ENCODE measurements around the gene ANKDD1A. TPM values are rescaled to one million over a fixed set of nuclear protein-coding genes. Genes with fewer than 3 reads are reported as not detected.
A peak's percentile ranks its signal among the peaks of the same experiment; 100 is the strongest.

Gene ANKDD1A
- total and polyA plus RNA-seq, 5 donors, result 2.1 to 6.0 (median 3.7) TPM

GRCh38 chr15:64906402-64906801 is 5.3 kb upstream of the ANKDD1A start:
- 96% methylated on average over 3 of the region's 3 CpGs for WGBS
- H3K4me1 ChIP-seq (ENCODE audit: control insufficient read depth, insufficient read depth, low read length), result no peaks in the 10 kb centered on the region

GRCh38 chr15:64907991-64908390 is 3.7 kb upstream of the ANKDD1A start:
- 49% methylated on average over 1 of the region's 1 CpG for WGBS
- no peak for ATAC-seq
- Histone ChIP-seq H3K4me3 (ENCODE audit: low read length) (no peak overlapping the region), H3K9me3 (ENCODE audit: control insufficient read depth, low read length) (no peaks in the 10 kb centered on the region), H3K27ac (ENCODE audit: low read length) (no peak overlapping the region), H3K27me3 (ENCODE audit: control insufficient read depth, insufficient read depth) (no peaks in the 10 kb centered on the region), H3K4me1 (ENCODE audit: control insufficient read depth, insufficient read depth, low read length) (no peaks in the 10 kb centered on the region)
- DNase-seq, result no peak
- intact Hi-C loops (cut with DNase I), result loop anchor here in 3 of 4 donors (5.0 to 10.0 kb wide), 3 partner anchors 56 to 176 kb away; no protein-coding TSS in a partner anchor

More at GRCh38 chr15:64906402-64906801, 5.3 kb upstream of the ANKDD1A start:
- Histone ChIP-seq H3K4me3 (ENCODE audit: low read length) (no peak overlapping the region), H3K9me3 (ENCODE audit: control insufficient read depth, low read length) (no peaks in the 10 kb centered on the region), H3K27ac (ENCODE audit: low read length) (no peak overlapping the region), H3K27me3 (ENCODE audit: control insufficient read depth, insufficient read depth) (no peaks in the 10 kb centered on the region)
- intact Hi-C loops (cut with DNase I), result loop anchor here in 3 of 4 donors (5.0 to 10.0 kb wide), 3 partner anchors 54 to 174 kb away; no protein-coding TSS in a partner anchor
- ATAC-seq (no peak), DNase-seq (no peak)

GRCh38 chr15:64909546-64909945 is 2.2 kb upstream of the ANKDD1A start:
- no peak overlapping the region for H3K4me3 ChIP-seq (ENCODE audit: low read length)
- WGBS, result 80% methylated on average over 3 of the region's 3 CpGs
- DNase-seq, result no peak
- ATAC-seq, result no peak
- H3K27ac ChIP-seq (ENCODE audit: low read length), result no peak overlapping the region
- no peaks in the 10 kb centered on the region for H3K27me3 ChIP-seq (ENCODE audit: control insufficient read depth, insufficient read depth)
- H3K4me1 ChIP-seq (ENCODE audit: control insufficient read depth, insufficient read depth, low read length), result no peaks in the 10 kb centered on the region
- no peaks in the 10 kb centered on the region for H3K9me3 ChIP-seq (ENCODE audit: control insufficient read depth, low read length)
- intact Hi-C loops (cut with DNase I), result loop anchor here in 3 of 4 donors (5.0 to 10.0 kb wide), 3 partner anchors 57 to 177 kb away; no protein-coding TSS in a partner anchor

GRCh38 chr15:64912379-64913325 is 950 bp downstream of the ANKDD1A start:
- 81% methylated on average over 15 of the region's 15 CpGs for WGBS
- H3K27ac ChIP-seq (ENCODE audit: low read length), result no peak overlapping the region
- DNase-seq (no peak), ATAC-seq (peak; percentile 15 to 18)
- no peak overlapping the region for H3K4me3 ChIP-seq (ENCODE audit: low read length)
- no peaks in the 10 kb centered on the region for H3K27me3 ChIP-seq (ENCODE audit: control insufficient read depth, insufficient read depth)
- no peaks in the 10 kb centered on the region for H3K4me1 ChIP-seq (ENCODE audit: control insufficient read depth, insufficient read depth, low read length)
- H3K9me3 ChIP-seq (ENCODE audit: control insufficient read depth, low read length), result no peaks in the 10 kb centered on the region
- intact Hi-C loops (cut with DNase I), result no loop called here

GRCh38 chr15:64915518-64916227 is 4.0 kb downstream of the ANKDD1A start:
- intact Hi-C loops (cut with DNase I), result no loop called here

GRCh38 chr15:64916365-64916764 is 4.7 kb downstream of the ANKDD1A start:
- WGBS, result 95% methylated on average over 2 of the region's 2 CpGs
- DNase-seq (no peak), ATAC-seq (no peak)
- no peaks in the 10 kb centered on the region for H3K9me3 ChIP-seq (ENCODE audit: control insufficient read depth, low read length)
- H3K4me1 ChIP-seq (ENCODE audit: control insufficient read depth, insufficient read depth, low read length), result no peaks in the 10 kb centered on the region
- no peaks in the 10 kb centered on the region for H3K27me3 ChIP-seq (ENCODE audit: control insufficient read depth, insufficient read depth)
- intact Hi-C loops (cut with DNase I), result no loop called here
- no peak overlapping the region for H3K27ac ChIP-seq (ENCODE audit: low read length)
- H3K4me3 ChIP-seq (ENCODE audit: low read length), result no peak overlapping the region

More at GRCh38 chr15:64915518-64916227, 4.0 kb downstream of the ANKDD1A start:
- ATAC-seq (no peak), DNase-seq (no peak)
- Histone ChIP-seq H3K27ac (ENCODE audit: low read length) (no peak overlapping the region), H3K4me3 (ENCODE audit: low read length) (no peak overlapping the region), H3K27me3 (ENCODE audit: control insufficient read depth, insufficient read depth) (no peaks in the 10 kb centered on the region), H3K9me3 (ENCODE audit: control insufficient read depth, low read length) (no peaks in the 10 kb centered on the region), H3K4me1 (ENCODE audit: control insufficient read depth, insufficient read depth, low read length) (no peaks in the 10 kb centered on the region)
- 60% methylated on average over 13 of the region's 13 CpGs for WGBS

- Histone ChIP-seq H3K9me3 (ENCODE audit: control insufficient read depth, low read length) (no peaks in the 10 kb centered on the region), H3K4me3 (ENCODE audit: low read length) (no peak overlapping the region), H3K27ac (ENCODE audit: low read length) (no peak overlapping the region), H3K27me3 (ENCODE audit: control insufficient read depth, insufficient read depth) (no peaks in the 10 kb centered on the region), H3K4me1 (ENCODE audit: control insufficient read depth, insufficient read depth, low read length) (no peaks in the 10 kb centered on the region)
- DNase-seq, result no peak
- ATAC-seq, result no peak
- intact Hi-C loops (cut with DNase I), result no loop called here
- 94% methylated on average over 9 of the region's 9 CpGs for WGBS
Measured at GRCh38 chr15:64917211-64917610, 5.5 kb downstream of the ANKDD1A start.

- no peak for DNase-seq
- intact Hi-C loops (cut with DNase I), result no loop called here
- Histone ChIP-seq H3K4me1 (ENCODE audit: control insufficient read depth, insufficient read depth, low read length) (no peaks in the 10 kb centered on the region), H3K27me3 (ENCODE audit: control insufficient read depth, insufficient read depth) (no peaks in the 10 kb centered on the region), H3K27ac (ENCODE audit: low read length) (no peak overlapping the region), H3K4me3 (ENCODE audit: low read length) (no peak overlapping the region), H3K9me3 (ENCODE audit: control insufficient read depth, low read length) (no peaks in the 10 kb centered on the region)
- WGBS, result 95% methylated on average over 4 of the region's 4 CpGs
- no peak for ATAC-seq
Measured at GRCh38 chr15:64919721-64920120, 8.0 kb downstream of the ANKDD1A start.

- H3K27me3 ChIP-seq (ENCODE audit: control insufficient read depth, insufficient read depth), result no peaks in the 10 kb centered on the region
- no peak for DNase-seq
- H3K4me3 ChIP-seq (ENCODE audit: low read length), result no peak overlapping the region
- H3K27ac ChIP-seq (ENCODE audit: low read length), result no peak overlapping the region
- no peaks in the 10 kb centered on the region for H3K9me3 ChIP-seq (ENCODE audit: control insufficient read depth, low read length)
- H3K4me1 ChIP-seq (ENCODE audit: control insufficient read depth, insufficient read depth, low read length), result no peaks in the 10 kb centered on the region
- intact Hi-C loops (cut with DNase I), result no loop called here
- ATAC-seq, result peak; percentile 30 to 38
- WGBS, result 75% methylated on average over 6 of the region's 6 CpGs
Measured at GRCh38 chr15:64921711-64922110, 10.0 kb downstream of the ANKDD1A start.

GRCh38 chr15:64923546-64923945 is 11.8 kb downstream of the ANKDD1A start:
- Histone ChIP-seq H3K27me3 (ENCODE audit: control insufficient read depth, insufficient read depth) (no peaks in the 10 kb centered on the region), H3K27ac (ENCODE audit: low read length) (no peak overlapping the region), H3K4me1 (ENCODE audit: control insufficient read depth, insufficient read depth, low read length) (no peaks in the 10 kb centered on the region), H3K9me3 (ENCODE audit: control insufficient read depth, low read length) (no peaks in the 10 kb centered on the region), H3K4me3 (ENCODE audit: low read length) (no peak overlapping the region)
- ATAC-seq, result no peak
- WGBS, result 96% methylated on average over 2 of the region's 2 CpGs
- no peak for DNase-seq
- intact Hi-C loops (cut with DNase I), result no loop called here

Measured in right cardiac atrium (tissue), 5 donors.